ENCODE measurements around the gene QRSL1. TPM values are rescaled to one million over a fixed set of nuclear protein-coding genes. Genes with fewer than 3 reads are reported as not detected.

The QRSL1 gene
- total and polyA plus RNA-seq, 2 donors (not counting 3 experiments of a cell fraction or from before 2014, with no cell fraction given), result 4.3 to 11.3 TPM

DNA sequence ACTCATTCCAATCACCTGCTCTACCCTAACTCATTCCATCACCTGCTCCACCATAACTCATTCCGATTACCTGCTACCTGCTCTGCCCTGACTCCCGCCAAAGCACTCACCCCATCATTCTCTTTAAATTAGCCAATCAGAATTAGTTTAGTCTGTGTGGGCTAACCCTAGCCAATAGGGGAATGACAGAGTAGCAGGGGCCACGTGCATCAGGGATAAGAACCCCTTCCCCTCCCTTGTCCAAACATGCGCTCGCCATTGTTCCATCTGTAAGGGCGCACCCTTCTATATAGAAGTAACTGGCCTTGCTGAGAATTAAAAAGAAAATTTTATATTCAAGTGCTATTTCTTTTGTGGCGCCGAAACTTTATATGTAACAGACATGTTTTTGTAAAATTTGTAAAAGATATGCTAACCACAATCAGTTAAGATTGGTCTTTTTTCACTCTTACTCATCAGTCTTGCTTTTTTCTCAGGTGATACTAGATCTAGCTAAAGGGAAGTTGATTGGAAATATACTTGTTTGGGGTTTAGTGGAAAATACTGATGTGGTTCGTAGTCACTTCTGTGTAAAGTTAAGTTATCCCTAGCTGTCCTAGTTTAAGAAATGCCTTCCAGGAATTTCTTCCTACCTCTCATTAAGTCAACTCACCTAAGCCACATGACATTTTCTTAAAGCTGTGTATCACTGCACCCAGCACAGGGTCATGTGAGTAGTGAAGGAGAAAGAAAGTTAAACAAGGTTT is 16.5 kb upstream of the QRSL1 start:
- no peaks in the 10 kb centered on the region for H4K20me1 ChIP-seq (replicated peaks; ENCODE audit: control insufficient read depth, extremely low read depth, insufficient read depth, low read length)
- ChIA-PET CTCF (no interaction called here), POLR2A (no interaction called here)
- no peaks in the 10 kb centered on the region for H3K36me3 ChIP-seq (ENCODE audit: control insufficient read depth in 2 of 2, extremely low read depth in 1 of 2, insufficient read depth in 2 of 2, low read length in 2 of 2)
- H3K27ac ChIP-seq (ENCODE audit: insufficient read depth, low read depth, low read length), result no peak overlapping the region
- no peaks in the 10 kb centered on the region for H3K79me2 ChIP-seq (ENCODE audit: control insufficient read depth, insufficient read depth, low read length)
- no peaks in the 10 kb centered on the region for H3K27me3 ChIP-seq (ENCODE audit: control insufficient read depth in 2 of 2, insufficient read depth in 2 of 2, low read length in 2 of 2)
- H2AFZ ChIP-seq (ENCODE audit: low read depth, low read length), result no peak overlapping the region
- no peak overlapping the region for H3K4me3 ChIP-seq (replicated peaks in 1 of 3; ENCODE audit: insufficient read depth in 1 of 3, low read depth in 1 of 3, low read length in 3 of 3)
- H3K9ac ChIP-seq (replicated peaks; ENCODE audit: extremely low read depth, insufficient read depth, low read length), result no peak overlapping the region
- FAIRE-seq (no peak), DNase-seq (ENCODE audit: low read depth, low spot score) (no peak)
- H3K4me2 ChIP-seq (ENCODE audit: insufficient read depth, low read length), result no peak overlapping the region
- H3K9me3 ChIP-seq (replicated peaks; ENCODE audit: control insufficient read depth, insufficient read depth, low read length), result no peaks in the 10 kb centered on the region
- TF ChIP-seq FOS (IDR thresholded peaks at IDR 0.05; ENCODE audit: borderline replicate concordance, insufficient read depth, low read length), result no peak
- dilution Hi-C loops (cut with MboI; ENCODE audit: extremely low pct_ligation_motif_present, low sequenced_read_pairs) (no loop called here), intact Hi-C loops (cut with micrococcal nuclease) (no loop called here)
- BruUV-seq (replicated peaks), result no TSS peak
- H3K4me1 ChIP-seq (ENCODE audit: control insufficient read depth, extremely low read depth, insufficient read depth, low read length), result no peaks in the 10 kb centered on the region
- no peaks in the 10 kb centered on the region for H3K9me1 ChIP-seq (replicated peaks; ENCODE audit: control insufficient read depth, extremely low read depth, insufficient read depth, low read length)

DNA sequence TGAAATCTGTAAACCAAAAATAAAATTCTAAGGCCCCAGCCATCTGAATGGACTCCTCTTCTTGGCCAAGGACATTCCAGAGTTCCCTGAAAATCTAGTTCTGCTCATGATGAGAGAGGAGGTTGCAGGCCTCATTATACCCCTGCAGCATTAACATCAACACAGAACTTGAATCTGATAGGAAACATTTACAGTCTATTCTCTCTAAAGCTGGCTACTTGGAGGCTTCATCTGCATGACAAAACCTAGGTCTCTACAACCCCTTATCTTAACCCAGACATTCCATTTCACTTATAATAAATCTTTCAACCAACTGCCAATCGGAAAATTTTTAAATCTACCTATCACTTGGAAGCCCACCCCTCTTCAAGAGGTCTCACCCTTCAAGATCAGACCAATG is 15.8 kb upstream of the QRSL1 start:
- ChIA-PET POLR2A (no interaction called here), CTCF (no interaction called here)
- Histone ChIP-seq H3K9ac (replicated peaks; ENCODE audit: extremely low read depth, insufficient read depth, low read length) (no peak overlapping the region), H3K36me3 (ENCODE audit: control insufficient read depth in 2 of 2, extremely low read depth in 1 of 2, insufficient read depth in 2 of 2, low read length in 2 of 2) (no peaks in the 10 kb centered on the region), H3K9me3 (replicated peaks; ENCODE audit: control insufficient read depth, insufficient read depth, low read length) (no peaks in the 10 kb centered on the region), H3K79me2 (ENCODE audit: control insufficient read depth, insufficient read depth, low read length) (no peaks in the 10 kb centered on the region), H3K27me3 (ENCODE audit: control insufficient read depth in 2 of 2, insufficient read depth in 2 of 2, low read length in 2 of 2) (no peaks in the 10 kb centered on the region), H3K4me2 (ENCODE audit: insufficient read depth, low read length) (no peak overlapping the region), H2AFZ (ENCODE audit: low read depth, low read length) (no peak overlapping the region), H4K20me1 (replicated peaks; ENCODE audit: control insufficient read depth, extremely low read depth, insufficient read depth, low read length) (no peaks in the 10 kb centered on the region), H3K4me1 (ENCODE audit: control insufficient read depth, extremely low read depth, insufficient read depth, low read length) (no peaks in the 10 kb centered on the region), H3K27ac (ENCODE audit: insufficient read depth, low read depth, low read length) (no peak overlapping the region), H3K4me3 (replicated peaks in 1 of 3; ENCODE audit: insufficient read depth in 1 of 3, low read depth in 1 of 3, low read length in 3 of 3) (no peak overlapping the region), H3K9me1 (replicated peaks; ENCODE audit: control insufficient read depth, extremely low read depth, insufficient read depth, low read length) (no peaks in the 10 kb centered on the region)
- no TSS peak for BruUV-seq (replicated peaks)
- no peak for DNase-seq (ENCODE audit: low read depth, low spot score)
- TF ChIP-seq POLR2A (IDR thresholded peaks at IDR 0.05; ENCODE audit: low read depth, low read length) (no peak), MYC (IDR thresholded peaks at IDR 0.05; ENCODE audit: low read depth, low read length) (no peak), JUN (IDR thresholded peaks at IDR 0.05; ENCODE audit: borderline replicate concordance, insufficient read depth, insufficient read length, low read depth) (no peak), GATA2 (IDR thresholded peaks at IDR 0.05; ENCODE audit: insufficient read depth, insufficient read length, low read depth, low read length) (no peak), FOS (IDR thresholded peaks at IDR 0.05; ENCODE audit: borderline replicate concordance, insufficient read depth, low read length) (no peak), POLR2AphosphoS5 (IDR thresholded peaks at IDR 0.05; ENCODE audit: insufficient read depth, low read depth, low read length) (no peak), EZH2 (IDR thresholded peaks at IDR 0.05; ENCODE audit: borderline replicate concordance, low read depth, low read length, severe bottlenecking) (no peak)
- TF ChIP-seq, protein P1, sequence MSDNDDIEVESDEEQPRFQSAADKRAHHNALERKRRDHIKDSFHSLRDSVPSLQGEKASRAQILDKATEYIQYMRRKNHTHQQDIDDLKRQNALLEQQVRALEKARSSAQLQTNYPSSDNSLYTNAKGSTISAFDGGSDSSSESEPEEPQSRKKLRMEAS (IDR thresholded peaks at IDR 0.05; ENCODE audit: insufficient read depth, insufficient read length), result no peak
- TF ChIP-seq, protein P2, sequence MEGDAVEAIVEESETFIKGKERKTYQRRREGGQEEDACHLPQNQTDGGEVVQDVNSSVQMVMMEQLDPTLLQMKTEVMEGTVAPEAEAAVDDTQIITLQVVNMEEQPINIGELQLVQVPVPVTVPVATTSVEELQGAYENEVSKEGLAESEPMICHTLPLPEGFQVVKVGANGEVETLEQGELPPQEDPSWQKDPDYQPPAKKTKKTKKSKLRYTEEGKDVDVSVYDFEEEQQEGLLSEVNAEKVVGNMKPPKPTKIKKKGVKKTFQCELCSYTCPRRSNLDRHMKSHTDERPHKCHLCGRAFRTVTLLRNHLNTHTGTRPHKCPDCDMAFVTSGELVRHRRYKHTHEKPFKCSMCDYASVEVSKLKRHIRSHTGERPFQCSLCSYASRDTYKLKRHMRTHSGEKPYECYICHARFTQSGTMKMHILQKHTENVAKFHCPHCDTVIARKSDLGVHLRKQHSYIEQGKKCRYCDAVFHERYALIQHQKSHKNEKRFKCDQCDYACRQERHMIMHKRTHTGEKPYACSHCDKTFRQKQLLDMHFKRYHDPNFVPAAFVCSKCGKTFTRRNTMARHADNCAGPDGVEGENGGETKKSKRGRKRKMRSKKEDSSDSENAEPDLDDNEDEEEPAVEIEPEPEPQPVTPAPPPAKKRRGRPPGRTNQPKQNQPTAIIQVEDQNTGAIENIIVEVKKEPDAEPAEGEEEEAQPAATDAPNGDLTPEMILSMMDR (IDR thresholded peaks at IDR 0.05; ENCODE audit: extremely low read depth in 1 of 2, insufficient read depth in 1 of 2, low read depth in 1 of 2, low read length in 2 of 2), result no peak
- intact Hi-C loops (cut with micrococcal nuclease) (no loop called here), dilution Hi-C loops (cut with MboI; ENCODE audit: extremely low pct_ligation_motif_present, low sequenced_read_pairs) (no loop called here)
- FAIRE-seq, result no peak

Data from endothelial cell of umbilical vein (primary cell).